K562 (cell line): ENCODE data around the gene SLC2A9. TPM values are rescaled to one million over a fixed set of nuclear protein-coding genes. Genes with fewer than 3 reads are reported as not detected.

Source experiments
- ILF3 ChIP-seq: fragments of 450-650 bp; IDR thresholded peaks from 2 replicates; pipeline ENCODE4 v1.6.1; 2018; ENCODE audit warnings: antibody characterized with exemption, mild to moderate bottlenecking, moderate library complexity, borderline replicate concordance
- NCOA6 ChIP-seq: fragments of 450-650 bp; IDR thresholded peaks from 2 replicates; pipeline ENCODE4 v1.6.1; 2017; ENCODE audit warnings: mild to moderate bottlenecking
- NFYB ChIP-seq: IDR thresholded peaks from 2 replicates; pipeline ENCODE4 v1.6.1; 2011; ENCODE audit warnings: mild to moderate bottlenecking, moderate library complexity; ENCODE audit not compliant: insufficient read length; ENCODE audit errors: extremely low read depth
- polyA plus RNA-seq, 8 experiments: library from polyadenylated mRNA; depleted of rRNA in 4 of 8; stranded (reverse) in 5 of 8; unstranded in 3 of 8; fragments of >200 nt; fragmentation: Nextera tagmentation in 2 of 8; fragmentation: Illumina TruSeq in 1 of 8; extraction: Ambion mirVana in 2 of 8; extraction: Trizol in 1 of 8; gene quantifications; 2 replicates each; pipeline versions ENCODE4 v1.2.1 to v1.2.3, GENCODE V29; 2011 to 2014; ENCODE audit warnings: inconsistent platforms in 1 of 8, missing spikeins in 1 of 8
- total RNA-seq, 7 experiments: library from RNA; depleted of rRNA in 6 of 7; stranded (reverse); fragments of >200 nt in 6 of 7; fragmentation: Illumina TruSeq in 2 of 7; extraction: Trizol in 2 of 7; gene quantifications; 2 replicates each; pipeline versions ENCODE4 v1.2.1 to v1.2.3, GENCODE V29; 2011 to 2021; ENCODE audit warnings: low replicate concordance in 1 of 7
- TF ChIP-seq, protein P1 (sequence below), 2 experiments: IDR thresholded peaks in 1 of 2; conservative IDR thresholded peaks in 1 of 2; 2 replicates each; pipeline ENCODE4 v1.6.1; 2016; ENCODE audit warnings: low read depth in 2 of 2, mild to moderate bottlenecking in 1 of 2, missing compliant biosample characterization in 1 of 2, missing genetic modification characterization in 1 of 2, moderate library complexity in 1 of 2
- TF ChIP-seq, protein P2 (sequence below): fragments of 250-450 bp; sonication (Bioruptor Pico); IDR thresholded peaks from 2 replicates; pipeline ENCODE4 v1.4.0; 2020; ENCODE audit warnings: mild to moderate bottlenecking
- TF ChIP-seq, protein P3 (sequence below): IDR thresholded peaks from 2 replicates; pipeline ENCODE4 v1.6.1; 2014; ENCODE audit warnings: antibody characterized with exemption

Gene SLC2A9
- total and polyA plus RNA-seq, 9 of the 15 experiments (the other 6 are each of a cell fraction or from before 2014, with no cell fraction given), result 0.15 to 1.9 (median 0.76) TPM

DNA sequence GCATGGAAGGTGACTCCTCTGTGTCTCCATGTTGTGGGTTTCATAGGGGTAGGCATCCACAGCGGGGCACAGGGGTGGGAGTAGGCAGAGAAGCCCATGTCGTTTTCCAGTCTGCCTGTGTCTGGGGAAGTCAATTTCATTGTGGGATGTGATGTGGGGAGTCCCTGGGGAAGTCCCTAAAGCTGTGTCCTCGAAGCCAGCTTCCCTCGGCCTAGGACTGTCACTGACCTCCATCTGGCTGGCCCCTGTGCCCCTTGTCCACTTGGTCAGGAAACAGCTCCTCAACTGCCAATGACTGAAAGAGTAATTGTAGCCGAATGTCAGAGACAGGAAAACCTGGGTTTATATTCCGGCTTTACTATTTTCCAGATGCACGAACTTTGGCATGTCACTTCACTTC is 130.2 kb downstream of the SLC2A9 start (continued):
- TF ChIP-seq, protein P1, sequence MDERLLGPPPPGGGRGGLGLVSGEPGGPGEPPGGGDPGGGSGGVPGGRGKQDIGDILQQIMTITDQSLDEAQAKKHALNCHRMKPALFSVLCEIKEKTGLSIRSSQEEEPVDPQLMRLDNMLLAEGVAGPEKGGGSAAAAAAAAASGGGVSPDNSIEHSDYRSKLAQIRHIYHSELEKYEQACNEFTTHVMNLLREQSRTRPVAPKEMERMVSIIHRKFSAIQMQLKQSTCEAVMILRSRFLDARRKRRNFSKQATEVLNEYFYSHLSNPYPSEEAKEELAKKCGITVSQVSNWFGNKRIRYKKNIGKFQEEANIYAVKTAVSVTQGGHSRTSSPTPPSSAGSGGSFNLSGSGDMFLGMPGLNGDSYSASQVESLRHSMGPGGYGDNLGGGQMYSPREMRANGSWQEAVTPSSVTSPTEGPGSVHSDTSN (CRISPR knock-in tag; IDR thresholded peaks at IDR 0.05; ENCODE audit: low read depth), result no peak
- TF ChIP-seq, protein P1 (tag; conservative IDR thresholded peaks at IDR 0.05; ENCODE audit: low read depth), result no peak
- TF ChIP-seq NCOA6 (no peak), ILF3 (no peak), NFYB (no peak)
- TF ChIP-seq, protein P2, sequence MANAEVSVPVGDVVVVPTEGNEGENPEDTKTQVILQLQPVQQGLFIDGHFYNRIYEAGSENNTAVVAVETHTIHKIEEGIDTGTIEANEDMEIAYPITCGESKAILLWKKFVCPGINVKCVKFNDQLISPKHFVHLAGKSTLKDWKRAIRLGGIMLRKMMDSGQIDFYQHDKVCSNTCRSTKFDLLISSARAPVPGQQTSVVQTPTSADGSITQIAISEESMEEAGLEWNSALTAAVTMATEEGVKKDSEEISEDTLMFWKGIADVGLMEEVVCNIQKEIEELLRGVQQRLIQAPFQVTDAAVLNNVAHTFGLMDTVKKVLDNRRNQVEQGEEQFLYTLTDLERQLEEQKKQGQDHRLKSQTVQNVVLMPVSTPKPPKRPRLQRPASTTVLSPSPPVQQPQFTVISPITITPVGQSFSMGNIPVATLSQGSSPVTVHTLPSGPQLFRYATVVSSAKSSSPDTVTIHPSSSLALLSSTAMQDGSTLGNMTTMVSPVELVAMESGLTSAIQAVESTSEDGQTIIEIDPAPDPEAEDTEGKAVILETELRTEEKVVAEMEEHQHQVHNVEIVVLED (CRISPR knock-in tag), result no peak
- TF ChIP-seq, protein P3, sequence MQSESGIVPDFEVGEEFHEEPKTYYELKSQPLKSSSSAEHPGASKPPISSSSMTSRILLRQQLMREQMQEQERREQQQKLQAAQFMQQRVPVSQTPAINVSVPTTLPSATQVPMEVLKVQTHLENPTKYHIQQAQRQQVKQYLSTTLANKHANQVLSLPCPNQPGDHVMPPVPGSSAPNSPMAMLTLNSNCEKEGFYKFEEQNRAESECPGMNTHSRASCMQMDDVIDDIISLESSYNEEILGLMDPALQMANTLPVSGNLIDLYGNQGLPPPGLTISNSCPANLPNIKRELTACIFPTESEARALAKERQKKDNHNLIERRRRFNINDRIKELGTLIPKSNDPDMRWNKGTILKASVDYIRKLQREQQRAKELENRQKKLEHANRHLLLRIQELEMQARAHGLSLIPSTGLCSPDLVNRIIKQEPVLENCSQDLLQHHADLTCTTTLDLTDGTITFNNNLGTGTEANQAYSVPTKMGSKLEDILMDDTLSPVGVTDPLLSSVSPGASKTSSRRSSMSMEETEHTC, result no peak
